HG03378 (cell line): ENCODE measurements around the gene TSHZ1.
"Not testable (repeated sequence)": the region's sequence is repeated elsewhere in the genome, so short reads cannot be mapped to it uniquely, and the experiment has no call there.

ENCODE experiments used
- ATAC-seq: cut with Tn5 transposase; IDR thresholded peaks from one replicate; pipeline ENCODE4 v1.9.1; 2021; ENCODE audit warnings: mild to moderate bottlenecking, moderate library complexity; ENCODE audit not compliant: unreplicated experiment

Gene TSHZ1

GRCh38 chr18:75291460-75291859 is 80.9 kb downstream of the TSHZ1 start:
- no peak for ATAC-seq

GRCh38 chr18:75293591-75293990 is 83.0 kb downstream of the TSHZ1 start:
- ATAC-seq: no peak

GRCh38 chr18:75297731-75298130 is 87.1 kb downstream of the TSHZ1 start:
- no peak for ATAC-seq

GRCh38 chr18:75304678-75305557 is 94.3 kb downstream of the TSHZ1 start:
- ATAC-seq: no peak

- no peak for ATAC-seq
These were observed 95.4 kb downstream of the TSHZ1 start for GRCh38 chr18:75305984-75306383.

GRCh38 chr18:75307530-75307929 is 96.9 kb downstream of the TSHZ1 start:
- ATAC-seq: no peak

- no peak for ATAC-seq
These were observed 99.0 kb downstream of the TSHZ1 start for GRCh38 chr18:75309564-75309963.

GRCh38 chr18:75314117-75314516 is 103.5 kb downstream of the TSHZ1 start:
- no peak for ATAC-seq

GRCh38 chr18:75314606-75315005 is 104.0 kb downstream of the TSHZ1 start:
- no peak for ATAC-seq

- ATAC-seq: no peak
These were observed 105.6 kb downstream of the TSHZ1 start for GRCh38 chr18:75316223-75316622.

- no peak for ATAC-seq
These were observed 106.2 kb downstream of the TSHZ1 start for GRCh38 chr18:75316826-75317225.

GRCh38 chr18:75317300-75317699 is 106.7 kb downstream of the TSHZ1 start:
- ATAC-seq: no peak

GRCh38 chr18:75317703-75318102 is 107.1 kb downstream of the TSHZ1 start:
- no peak for ATAC-seq

GRCh38 chr18:75319905-75320304 is 109.3 kb downstream of the TSHZ1 start:
- ATAC-seq: no peak

GRCh38 chr18:75320506-75320905 is 109.9 kb downstream of the TSHZ1 start:
- no peak for ATAC-seq

GRCh38 chr18:75321431-75321830 is 110.8 kb downstream of the TSHZ1 start:
- no peak for ATAC-seq

- ATAC-seq: no peak
These were observed 111.6 kb downstream of the TSHZ1 start for GRCh38 chr18:75322206-75322605.

- no peak for ATAC-seq
These were observed 113.4 kb downstream of the TSHZ1 start for GRCh38 chr18:75323821-75324585.

GRCh38 chr18:75324686-75325257 is 114.2 kb downstream of the TSHZ1 start:
- ATAC-seq: no peak

GRCh38 chr18:75329753-75330152 is 119.2 kb downstream of the TSHZ1 start:
- not testable (repeated sequence) for ATAC-seq

- ATAC-seq: no peak
These were observed 119.7 kb downstream of the TSHZ1 start for GRCh38 chr18:75330308-75330707.

GRCh38 chr18:75334869-75335268 is 124.3 kb downstream of the TSHZ1 start:
- no peak for ATAC-seq
